Stimulated activated CD8-positive, alpha-beta memory T cell treated with anti-CD3 and anti-CD28 coated beads, Interleukin-15, amount 100 ng/mL, for 24 hours (primary cell): ENCODE data around the gene DPH1.

Source experiments
- DNase-seq: peaks from one replicate; pipeline ENCODE4 v3.0.0-alpha.2; 2020; ENCODE audit warnings: low read depth

Gene DPH1

DNA sequence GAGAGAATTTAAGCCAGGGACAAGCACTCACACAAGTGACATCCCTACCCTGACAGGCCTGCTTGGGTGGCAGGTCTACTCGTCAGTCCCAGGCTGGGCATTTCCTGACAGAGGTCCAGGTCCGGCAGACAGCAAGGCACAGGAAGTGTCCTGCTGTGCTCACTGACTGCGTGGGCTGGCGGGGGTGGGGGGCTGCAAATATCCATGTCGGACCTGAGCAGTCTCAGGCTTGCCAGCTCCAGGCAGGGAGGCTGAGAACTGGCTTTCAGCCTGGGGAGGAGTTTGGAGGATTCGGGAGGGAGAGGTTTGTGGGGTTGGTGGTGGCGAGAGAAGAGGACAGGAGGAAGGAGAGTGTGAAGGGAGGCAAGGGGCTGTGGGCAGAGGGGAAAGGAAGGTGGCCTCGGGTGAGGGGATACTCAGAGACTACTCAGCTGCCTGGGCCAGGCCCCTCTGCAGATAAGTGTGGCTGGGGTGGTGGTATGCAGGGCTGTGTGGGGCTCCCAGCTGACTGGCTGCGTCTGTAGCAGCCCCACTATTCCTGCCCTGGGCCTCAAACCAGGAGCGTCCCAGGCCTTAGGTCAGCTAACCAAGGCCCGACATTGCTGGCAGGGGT is 32.7 kb downstream of the DPH1 start:
- DNase-seq: no peak

DNA sequence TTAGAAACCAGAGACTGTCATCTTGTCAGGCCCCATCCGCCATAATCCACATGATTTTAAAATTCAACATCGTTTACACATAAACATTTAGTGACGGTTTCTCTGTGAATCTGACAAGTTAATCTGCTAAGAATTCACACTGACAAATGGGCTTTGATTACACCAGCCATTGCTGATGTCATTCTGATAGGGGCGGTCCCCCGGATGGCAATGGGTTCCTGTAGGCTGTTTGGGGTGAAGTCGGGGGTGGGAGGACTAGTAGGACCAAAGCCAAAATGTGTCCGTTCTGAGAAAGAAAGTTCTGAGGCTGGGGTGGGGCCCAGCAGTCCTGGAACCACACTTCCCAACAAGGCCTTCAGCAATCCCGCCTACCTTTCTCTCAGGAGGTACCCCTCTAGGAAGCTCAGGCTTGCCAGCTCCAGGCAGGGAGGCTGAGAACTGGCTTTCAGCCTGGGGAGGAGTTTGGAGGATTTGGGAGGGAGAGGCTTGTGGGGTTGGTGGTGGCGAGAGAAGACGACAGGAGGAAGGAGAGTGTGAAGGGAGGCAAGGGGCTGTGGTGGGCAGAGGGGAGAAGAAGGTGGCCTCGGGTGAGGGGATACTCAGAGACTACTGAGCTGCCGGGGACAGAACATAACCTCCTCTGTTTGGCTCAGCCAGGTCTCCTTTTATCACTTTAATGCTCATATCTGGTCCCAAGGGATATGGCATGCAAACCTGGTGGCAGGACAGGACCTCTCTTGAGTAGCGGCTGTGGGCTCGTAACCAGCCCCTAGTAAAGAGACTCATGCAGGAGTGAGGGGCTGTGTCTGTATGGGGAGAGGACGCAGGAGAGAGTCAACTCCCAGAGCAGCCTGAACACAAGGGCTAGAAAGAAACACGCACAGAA is 33.6 kb downstream of the DPH1 start:
- no peak for DNase-seq

DNA sequence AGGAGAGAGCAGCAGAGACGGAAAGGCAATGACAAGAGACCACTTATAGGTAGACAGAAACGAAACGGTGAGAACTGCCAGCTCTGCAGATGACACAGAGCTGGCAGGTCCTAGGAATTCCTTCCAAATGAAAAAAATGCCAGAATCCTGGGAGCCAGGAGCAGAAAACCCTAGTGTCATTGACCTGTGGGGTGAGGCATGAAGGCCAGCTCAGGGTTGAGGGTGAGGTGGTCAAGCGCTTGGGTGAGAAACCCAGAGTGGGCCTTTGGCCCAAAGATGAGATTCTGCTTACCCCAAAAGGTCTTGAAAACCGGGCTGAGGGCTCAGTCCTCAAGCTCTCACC is 34.2 kb downstream of the DPH1 start:
- DNase-seq: no peak

DNA sequence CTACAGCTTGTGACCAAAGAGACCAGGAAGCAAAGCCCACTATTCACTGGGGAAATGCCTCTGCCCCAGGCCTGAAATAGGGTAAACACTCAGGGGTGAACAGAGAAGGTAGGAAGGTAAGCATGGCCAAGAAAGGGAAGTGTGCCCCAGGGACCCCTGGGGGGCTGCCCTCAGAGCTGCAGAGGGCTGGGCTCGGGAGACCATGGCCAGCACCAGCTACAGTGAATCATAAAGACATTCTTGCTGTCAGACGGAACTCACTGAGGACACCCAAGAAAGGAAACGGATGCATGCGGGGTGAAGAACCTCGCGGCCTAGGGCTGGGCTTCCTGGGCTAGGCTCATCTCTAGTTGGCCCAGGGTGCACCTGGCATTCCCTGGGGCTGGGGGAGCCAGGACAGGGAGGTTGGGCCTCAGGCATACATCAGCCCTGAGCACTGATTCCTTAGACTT is 34.6 kb downstream of the DPH1 start:
- no peak for DNase-seq

DNA sequence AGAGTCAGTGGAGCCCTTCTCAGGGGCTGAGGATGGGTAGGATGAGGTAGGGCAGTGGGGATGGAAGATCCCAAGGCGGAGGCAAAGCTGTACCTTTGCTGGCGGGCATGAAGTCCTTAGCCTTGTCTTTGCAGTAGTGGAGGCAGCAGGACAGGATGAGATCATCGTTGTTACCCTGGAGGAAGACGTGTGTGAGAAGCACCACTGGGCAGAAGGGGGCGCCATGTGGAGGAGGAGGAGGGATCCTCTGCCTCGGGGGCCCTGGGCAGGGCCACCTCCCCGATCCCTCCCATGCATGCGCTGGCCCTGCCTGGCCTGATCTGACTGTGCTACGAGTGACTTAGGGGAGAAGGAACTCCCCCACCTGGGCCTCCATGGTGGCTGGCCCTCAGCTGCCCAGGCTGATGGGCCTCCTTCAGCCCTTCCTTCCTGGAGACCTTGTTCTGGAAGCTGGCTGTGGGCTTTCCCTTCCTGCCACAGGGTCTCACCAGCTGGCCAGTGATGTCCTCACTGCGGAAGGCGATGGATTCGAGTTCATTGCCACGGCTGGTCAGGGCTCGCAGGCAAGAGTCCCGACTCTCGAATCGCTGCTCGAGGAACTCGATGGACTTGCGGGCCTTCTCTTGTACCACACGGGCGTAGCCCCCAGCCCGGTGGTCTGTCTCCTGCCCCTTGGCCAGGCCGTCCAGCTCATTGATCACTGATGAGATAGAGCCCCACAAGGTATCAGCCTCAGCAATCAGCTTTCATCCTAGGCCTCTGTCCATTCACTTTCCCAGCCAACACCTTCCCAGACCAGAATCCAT is 35.2 kb downstream of the DPH1 start:
- DNase-seq: no peak

DNA sequence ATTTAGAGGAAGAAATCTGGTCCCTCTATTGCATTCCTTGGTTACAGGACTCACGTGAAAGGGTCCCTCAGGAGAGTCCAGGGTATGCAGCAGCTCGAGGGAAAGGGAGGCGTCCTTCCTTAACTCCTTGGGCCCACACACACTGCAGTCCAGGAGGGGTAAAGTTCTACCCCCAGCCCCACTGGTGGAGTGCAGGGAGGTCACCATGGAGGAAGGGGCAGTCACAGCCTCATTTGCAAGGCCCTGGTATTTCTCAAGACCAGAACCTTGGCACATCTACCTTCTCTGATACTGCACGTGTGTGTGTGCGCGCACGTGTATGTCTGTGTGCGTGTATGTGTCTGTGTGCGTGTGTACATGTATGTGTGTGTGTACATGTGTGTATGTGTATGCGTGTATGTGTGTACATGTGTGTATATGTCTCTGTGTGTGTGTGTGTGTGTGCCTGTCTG is 36.0 kb downstream of the DPH1 start:
- no peak for DNase-seq

DNA sequence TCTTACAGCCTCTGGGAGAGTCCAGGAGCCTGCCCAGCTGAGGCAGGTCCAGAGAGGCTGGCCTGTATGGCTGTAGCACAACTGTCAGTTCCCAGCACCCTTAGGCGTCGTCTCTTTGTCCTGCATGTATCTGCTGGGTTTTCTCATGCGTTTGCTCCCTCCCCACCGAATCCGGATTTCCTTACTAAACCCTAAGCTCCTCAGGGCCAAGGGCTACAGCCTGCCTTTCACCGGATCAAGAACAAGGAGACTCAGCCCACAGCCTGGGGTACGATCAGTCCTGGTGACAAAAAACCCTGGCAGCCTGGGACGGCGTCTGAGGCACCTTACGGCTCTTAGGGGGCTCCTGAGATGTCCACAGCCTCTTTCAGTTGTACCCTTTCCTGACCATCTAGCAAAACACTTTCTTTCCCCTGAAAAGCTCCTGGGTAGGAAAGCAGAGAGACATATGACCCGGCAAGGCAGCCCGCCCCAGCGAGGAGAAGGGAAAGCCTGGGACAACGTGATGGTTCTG is 37.2 kb downstream of the DPH1 start:
- DNase-seq: no peak

DNA sequence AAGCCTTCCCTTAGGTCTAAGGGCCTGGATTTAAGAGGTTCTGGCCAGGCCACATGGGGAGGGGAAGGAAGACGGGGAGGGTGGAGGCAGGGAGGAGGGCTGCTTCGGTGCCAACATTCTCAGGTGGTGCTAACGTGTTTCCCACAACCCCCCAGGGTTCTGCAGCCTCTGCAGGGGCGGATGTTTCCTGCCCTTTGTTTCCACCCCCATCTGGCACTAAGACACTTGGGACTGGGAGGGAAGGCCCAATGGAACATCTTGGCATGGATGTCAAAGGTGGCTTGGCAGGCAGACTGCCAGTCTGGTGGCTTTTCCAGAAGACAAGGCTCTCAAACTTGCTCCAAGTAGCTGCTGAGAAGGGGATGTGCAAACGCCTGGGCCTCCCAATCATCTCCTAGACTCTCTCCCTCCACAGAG is 37.7 kb downstream of the DPH1 start:
- DNase-seq: no peak

DNA sequence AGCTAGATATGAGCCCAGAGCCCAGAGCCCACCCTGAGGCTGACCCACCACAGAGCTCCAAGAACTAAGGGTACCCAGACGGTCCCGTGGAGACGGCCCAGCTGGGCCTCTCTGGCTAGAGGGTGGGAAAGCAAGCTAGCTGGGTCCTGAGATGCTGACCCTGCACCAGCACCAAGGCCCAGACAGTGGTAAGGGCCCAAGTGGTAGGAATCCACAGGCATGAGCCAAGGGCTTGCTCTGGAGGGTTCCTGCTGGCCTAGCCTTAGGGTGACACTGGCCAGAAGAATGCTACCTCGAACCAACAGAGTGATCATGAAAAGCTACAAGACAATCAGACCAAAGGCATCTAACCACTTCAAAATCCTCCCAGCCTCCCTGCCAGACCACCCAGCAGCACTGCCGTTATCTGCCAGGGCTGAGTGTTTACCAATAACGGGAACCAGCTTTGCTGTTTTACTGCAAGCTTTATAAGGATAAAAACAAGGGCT is 38.1 kb downstream of the DPH1 start:
- DNase-seq: no peak

DNA sequence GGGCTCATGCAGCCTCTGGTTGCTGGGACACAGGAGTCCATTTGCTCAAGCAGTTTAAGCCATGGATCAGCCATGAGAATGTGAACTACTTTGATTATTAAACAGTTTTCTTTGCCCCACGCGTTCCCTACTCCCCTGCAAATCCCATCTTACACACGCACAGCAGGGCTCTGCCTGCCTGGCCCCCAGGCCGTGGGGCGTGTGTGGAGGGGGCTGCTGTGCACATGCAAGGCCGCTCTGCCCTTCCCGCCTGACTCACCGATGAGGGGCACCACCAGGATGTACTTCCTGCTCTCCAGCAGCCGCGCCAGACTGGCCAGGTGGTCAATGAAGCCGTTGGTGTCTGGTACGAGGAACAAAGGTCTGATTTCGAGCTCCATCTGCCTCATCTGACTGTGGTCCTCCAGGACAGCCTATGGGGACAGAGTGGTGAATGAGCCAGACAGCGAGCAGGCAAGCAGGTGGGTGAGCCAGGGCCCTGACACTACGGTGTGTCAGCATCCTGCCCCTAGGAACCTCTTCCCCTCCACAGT is 38.6 kb downstream of the DPH1 start:
- no peak for DNase-seq

DNA sequence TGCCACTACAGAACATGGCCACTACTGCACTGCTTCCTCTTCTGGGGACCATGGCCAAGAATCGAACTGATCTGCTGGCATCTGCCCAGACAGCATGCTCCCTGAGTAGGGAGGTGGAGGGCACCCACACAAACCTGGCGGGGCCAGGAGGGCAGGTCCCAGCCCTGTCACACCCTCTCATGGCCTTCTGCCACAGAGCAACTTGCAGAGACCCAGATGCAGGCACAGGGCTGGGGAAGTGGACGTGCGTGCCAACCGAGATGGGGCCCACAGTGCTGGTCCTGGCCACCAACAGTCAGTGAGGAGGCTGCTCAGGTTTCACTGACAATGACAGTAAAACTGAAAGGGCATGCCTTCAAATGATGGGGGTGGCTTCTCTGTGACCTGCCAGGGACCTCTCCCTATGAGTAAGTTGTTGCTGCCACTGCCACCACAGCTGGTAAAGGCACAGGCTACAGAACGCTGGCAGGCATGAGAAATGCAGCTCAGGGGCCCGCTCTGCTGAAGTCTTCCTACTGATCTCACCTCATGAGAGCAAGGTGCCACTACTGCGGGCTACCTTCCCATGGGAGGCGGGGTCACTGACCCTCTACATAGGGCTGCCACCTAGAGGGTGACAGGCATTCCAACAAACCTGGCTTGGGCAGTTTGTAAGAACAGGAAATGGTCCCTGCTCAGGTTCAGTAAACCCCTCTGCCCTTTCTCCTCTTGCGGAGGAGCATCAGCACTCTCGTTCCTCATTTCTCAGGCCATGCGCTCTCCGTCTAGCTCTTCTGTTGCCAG is 40.5 kb downstream of the DPH1 start:
- no peak for DNase-seq

DNA sequence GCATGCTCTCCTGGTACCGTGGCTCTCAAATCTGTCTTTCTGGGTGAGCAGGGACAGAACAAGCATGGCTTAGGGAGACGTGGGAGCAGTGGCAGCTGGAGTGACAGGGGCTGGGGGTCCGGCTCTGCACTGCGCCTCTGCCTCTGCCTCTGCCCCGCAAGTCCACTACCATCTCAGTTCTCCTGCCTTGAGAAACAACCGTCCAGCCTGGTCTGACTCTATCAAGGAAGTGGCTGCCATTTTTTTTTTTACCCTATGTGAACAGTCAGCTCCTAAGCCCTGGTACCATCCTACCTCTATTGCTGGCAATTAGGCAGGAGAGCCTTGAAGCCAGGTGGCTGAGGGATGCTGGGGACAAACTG is 41.1 kb downstream of the DPH1 start:
- DNase-seq: no peak

DNA sequence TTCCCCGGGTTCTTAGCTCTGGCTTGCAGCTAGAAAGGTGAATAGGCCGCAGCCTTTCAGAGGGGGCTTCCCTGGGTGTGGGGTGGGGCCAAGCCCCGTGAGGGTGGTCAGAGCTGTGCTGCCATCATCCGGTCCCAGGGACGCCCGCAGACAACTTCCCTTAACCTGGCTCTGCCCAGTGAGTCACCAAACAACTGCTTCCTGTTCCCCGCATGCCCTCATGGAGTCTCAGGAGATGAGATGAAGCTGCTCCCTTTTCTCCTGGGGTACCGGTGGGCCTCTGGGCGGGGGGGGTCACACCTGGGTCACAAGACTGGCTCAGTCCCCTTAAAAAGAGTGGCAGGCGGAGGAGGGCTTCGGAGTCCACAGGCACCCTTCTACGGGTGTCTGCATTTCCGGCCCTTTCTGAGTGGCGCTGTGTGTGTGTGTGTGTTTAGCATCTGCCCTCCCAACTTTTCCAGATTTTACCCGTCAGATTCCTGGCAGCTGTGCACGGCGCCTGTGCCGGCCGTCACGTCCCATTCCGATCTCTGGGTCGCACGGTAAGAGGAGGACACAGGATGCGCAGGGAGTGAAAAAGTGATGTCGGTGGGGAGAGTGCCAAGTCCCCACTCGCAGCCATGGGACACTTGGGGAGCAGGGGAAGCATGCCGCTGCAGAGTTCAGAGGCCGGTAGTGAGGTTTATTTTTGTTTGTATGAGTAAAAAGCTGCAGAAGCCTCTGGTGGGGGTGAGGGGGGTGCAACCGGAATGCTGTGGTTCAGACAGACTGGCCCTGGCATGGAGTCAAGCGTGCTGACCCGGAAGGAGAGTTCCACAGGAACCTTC is 41.7 kb downstream of the DPH1 start:
- DNase-seq: no peak

DNA sequence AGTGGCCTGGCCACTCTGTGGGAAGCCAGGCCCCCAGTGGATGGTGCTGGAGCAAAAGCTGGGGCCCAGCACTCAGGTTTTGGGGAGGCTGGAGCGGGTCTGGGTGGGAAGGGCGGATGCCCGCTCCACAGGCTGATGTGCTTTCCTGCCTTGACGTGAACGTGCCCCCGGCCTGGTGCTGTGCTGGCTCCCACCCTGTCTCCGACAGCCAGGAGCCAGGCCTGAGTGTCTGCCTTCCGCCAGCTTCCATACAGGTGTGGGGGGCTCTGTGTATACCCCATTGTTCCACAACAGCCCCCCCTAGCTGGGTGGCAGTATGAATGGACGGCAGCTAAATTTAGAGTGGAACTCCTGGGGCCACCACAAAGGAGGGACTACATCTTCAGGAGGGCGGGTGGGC is 45.0 kb downstream of the DPH1 start:
- no peak for DNase-seq

DNA sequence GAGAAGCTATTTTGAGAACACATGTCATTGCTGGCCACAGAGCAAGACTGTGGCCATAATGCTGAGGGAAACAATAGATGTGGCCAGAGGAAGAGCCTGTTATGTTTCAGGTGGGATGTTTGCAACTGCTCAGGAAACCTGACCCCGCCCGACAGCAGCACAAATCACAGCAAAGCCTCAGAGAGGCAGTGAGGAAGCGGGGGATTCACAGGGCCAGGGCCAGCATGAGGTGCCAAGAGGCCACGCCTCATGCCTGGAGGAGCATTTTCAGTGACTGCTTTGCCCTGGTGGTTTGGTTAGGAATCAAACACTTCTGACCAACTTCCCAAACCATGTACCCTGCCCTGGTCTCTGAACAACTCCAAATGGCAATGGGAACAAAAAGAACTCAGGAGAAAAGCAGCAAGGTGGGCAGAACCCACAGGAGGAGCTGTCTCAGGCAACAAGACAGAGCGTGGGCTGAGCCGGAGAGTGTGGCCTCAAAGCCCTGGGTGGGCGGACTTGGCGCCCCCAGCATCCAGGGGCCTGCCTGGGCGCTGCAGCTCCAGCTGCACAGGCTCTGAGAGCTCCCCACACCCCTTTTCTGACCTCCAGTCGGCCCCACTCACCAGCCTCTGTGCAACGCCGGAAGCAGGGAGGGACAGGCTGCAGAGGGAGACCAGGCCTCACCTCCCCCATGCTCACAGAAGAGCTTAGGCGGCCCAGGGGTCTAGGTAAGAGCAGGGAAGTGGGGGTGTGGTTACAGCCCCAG is 45.6 kb downstream of the DPH1 start:
- no peak for DNase-seq

DNA sequence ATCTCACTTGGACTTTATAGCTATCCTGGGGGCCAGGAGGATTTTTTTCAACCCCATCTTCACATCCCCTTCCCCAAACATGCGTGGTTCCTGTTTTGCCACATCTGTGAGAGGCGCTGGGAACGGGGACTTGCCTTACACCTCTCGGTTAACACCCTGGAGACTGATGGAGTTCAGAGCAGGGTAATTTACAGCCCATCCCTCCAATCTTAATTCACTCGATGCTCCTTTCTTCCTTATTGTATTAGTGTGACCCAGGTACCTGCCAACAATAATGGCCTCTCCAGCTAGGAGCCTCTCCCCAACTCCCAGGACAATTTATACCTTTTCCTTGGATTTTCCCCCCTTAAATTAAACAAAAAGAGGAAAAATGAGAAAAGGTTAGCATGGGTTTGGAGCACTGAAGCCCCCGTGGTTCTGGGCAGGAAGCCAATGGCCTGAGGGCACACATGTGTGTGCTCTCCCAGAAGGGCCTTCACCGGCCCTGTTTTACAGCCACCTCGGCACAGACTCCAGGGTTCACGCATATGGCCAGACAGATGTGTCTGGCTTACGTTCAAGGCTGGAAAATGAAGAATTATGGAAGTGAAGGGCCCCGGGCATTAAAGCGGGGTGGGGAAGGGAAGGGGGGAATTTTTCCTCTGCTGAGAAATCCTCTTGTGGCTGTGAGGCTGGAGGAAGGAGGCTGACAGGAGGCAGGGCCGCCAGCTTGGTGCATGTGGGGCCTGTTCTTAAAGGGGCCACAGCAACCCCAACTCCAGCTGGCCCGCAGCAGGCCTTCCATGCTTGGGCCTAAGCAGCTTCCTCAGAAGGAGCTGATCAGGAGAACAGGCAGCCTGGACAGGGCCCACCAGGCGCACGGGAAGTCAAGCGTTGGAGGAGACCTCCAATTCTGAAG is 46.4 kb downstream of the DPH1 start:
- DNase-seq: no peak

DNA sequence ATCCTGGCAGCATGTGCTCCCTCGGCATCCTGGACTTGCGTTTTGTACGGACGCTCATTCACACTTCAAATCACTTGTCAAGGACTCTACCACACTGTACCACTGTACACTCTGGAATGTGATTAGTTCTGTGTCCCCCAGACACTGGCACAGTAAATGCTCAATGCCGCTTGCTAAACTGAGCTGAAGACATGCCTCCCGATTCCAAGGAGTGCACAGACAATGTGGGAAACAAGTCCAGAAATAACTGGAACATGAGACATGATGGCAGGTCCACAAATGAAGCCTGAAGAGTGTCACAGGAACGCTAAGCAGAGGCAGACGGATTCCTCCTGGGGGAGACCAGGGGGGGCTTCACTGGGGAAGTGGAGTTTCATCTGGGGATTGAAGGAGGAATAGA is 47.1 kb downstream of the DPH1 start:
- no peak for DNase-seq

DNA sequence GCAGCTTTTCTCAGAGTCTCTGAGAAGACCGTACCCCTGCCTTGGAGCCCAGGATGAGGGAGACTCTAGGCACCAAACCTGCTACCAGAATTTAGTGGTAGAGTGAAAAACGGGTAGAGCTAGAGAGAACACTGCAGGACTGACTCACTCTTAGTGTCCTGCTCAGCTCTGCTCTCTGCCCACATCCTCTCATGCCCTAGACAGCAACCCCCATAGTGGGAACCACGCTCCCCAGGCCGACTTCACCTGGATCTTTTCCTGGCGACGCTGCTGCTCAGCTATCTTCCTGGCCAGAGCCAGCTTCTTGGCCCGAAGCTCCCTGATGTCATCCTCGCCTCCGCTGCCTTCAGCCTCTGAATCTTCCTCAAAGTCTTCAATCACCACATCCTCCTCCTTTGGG is 51.6 kb downstream of the DPH1 start:
- no peak for DNase-seq
